Mammary epithelial cell (primary cell): ENCODE data around the gene REEP6.

ENCODE experiments used
- EZH2 ChIP-seq: IDR thresholded peaks from 2 replicates; pipeline ENCODE4 v1.6.1; 2012; ENCODE audit warnings: low read length, inconsistent platforms, borderline replicate concordance
- TF ChIP-seq, protein P1 (sequence below), 2 donors: IDR thresholded peaks in 1 of 2; conservative IDR thresholded peaks in 1 of 2; 2 replicates each; pipeline ENCODE4 v1.5.1; 2011 to 2012; ENCODE audit warnings: inconsistent platforms in 2 of 2, low read length in 2 of 2, mild to moderate bottlenecking in 2 of 2, control low read depth in 1 of 2, low read depth in 1 of 2; ENCODE audit not compliant: insufficient read depth in 1 of 2; ENCODE audit errors: extremely low read depth in 1 of 2

DNA sequence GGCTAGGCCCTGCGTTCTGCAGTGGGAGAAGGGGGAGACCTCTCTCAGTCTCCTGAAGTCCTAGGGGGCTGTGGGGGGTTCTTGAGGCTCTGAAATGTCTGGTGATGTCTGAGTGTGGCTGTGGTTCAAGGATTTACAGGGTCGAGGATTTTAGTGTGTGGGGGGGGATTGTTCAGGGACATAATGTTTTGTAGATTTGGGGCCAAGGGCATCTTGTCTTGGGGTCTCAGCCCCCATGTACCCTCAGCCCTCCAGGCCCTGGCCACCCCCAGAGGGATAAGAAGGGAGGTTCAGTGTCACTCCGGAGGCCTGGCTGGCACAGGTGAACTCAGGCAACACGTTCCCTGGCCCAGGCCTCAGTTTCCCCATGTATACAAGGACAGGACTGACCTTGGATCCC lies 43.5 kb upstream of the REEP6 start:
- TF ChIP-seq, protein P1, sequence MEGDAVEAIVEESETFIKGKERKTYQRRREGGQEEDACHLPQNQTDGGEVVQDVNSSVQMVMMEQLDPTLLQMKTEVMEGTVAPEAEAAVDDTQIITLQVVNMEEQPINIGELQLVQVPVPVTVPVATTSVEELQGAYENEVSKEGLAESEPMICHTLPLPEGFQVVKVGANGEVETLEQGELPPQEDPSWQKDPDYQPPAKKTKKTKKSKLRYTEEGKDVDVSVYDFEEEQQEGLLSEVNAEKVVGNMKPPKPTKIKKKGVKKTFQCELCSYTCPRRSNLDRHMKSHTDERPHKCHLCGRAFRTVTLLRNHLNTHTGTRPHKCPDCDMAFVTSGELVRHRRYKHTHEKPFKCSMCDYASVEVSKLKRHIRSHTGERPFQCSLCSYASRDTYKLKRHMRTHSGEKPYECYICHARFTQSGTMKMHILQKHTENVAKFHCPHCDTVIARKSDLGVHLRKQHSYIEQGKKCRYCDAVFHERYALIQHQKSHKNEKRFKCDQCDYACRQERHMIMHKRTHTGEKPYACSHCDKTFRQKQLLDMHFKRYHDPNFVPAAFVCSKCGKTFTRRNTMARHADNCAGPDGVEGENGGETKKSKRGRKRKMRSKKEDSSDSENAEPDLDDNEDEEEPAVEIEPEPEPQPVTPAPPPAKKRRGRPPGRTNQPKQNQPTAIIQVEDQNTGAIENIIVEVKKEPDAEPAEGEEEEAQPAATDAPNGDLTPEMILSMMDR (conservative IDR thresholded peaks at IDR 0.05 in 1 of 2, IDR thresholded peaks at IDR 0.05 in 1 of 2; ENCODE audit: extremely low read depth in 1 of 2, insufficient read depth in 1 of 2, low read depth in 1 of 2, low read length in 2 of 2), result no peak
- TF ChIP-seq EZH2, result no peak
